ENCODE results near the gene PXK. TPM values are rescaled to one million over a fixed set of nuclear protein-coding genes. Genes with fewer than 3 reads are reported as not detected.

PXK gene
- total and polyA plus RNA-seq, 10 of the 15 experiments (the other 5 are each of a cell fraction or from before 2014, with no cell fraction given): 8.4 to 38.0 (median 27.6) TPM

DNA sequence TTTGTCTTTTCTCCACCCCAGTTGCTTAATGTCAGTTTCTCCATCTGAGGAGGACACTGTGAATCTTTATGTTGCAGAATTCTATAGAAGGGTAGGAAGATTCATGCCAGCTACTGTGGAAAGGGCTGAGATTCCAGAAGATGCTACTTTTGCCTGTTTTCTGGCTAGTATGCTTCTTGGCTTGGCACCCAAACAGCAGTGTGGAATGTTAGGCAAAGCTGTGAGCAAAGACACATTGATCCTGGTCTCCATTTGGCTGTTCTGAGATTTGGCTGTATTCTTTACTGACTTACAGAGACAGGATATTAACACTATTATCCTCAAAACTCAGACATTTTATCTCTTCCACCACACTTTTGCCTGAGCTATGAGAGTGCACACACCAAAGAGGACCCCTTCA is 61.6 kb downstream of the PXK start:
- ChIA-PET POLR2A (no interaction called here), RAD21 (ENCODE audit: unreplicated experiment) (no interaction called here), SMC1A (ENCODE audit: uncharacterized antibody, unreplicated experiment) (interaction anchor here (1.5 kb wide), 1 partner anchor 206 kb away, joined by 5 read pairs; no protein-coding TSS in a partner anchor), CTCF (interaction anchor here (1.2 to 1.8 kb wide), 4 partner anchors 10 to 87 kb away, joined by 3 to 11 read pairs (median 4); partner anchors contain the start of genes HTD2 and RPP14)
- H3K4me1 ChIP-seq (ENCODE audit: control insufficient read depth, insufficient read depth, low read length): no peaks in the 10 kb centered on the region
- H3K9me3 ChIP-seq (replicated peaks; ENCODE audit: control insufficient read depth, insufficient read depth, low read length): no peaks in the 10 kb centered on the region
- no peak for FAIRE-seq
- DNase-seq (ENCODE audit: low read depth, low spot score): no peak
- H3K36me3 ChIP-seq (ENCODE audit: control insufficient read depth in 2 of 2, insufficient read depth in 2 of 2, low read length in 1 of 2): peaks cover 2 to 12% of the 10 kb centered on the region in 2 experiments; a peak in 3 of 4 replicates
- H2AFZ ChIP-seq (ENCODE audit: control insufficient read depth, low read depth, low read length): no peak overlapping the region
- no peak overlapping the region for H3K9ac ChIP-seq (ENCODE audit: control insufficient read depth, insufficient read depth, low read length)
- no peaks in the 10 kb centered on the region for H3K27me3 ChIP-seq (replicated peaks in 1 of 2; ENCODE audit: control insufficient read depth in 2 of 2, insufficient read depth in 2 of 2, low read length in 1 of 2)
- TF ChIP-seq MTA3 (IDR thresholded peaks at IDR 0.05; ENCODE audit: borderline replicate concordance, low read length) (no peak), MXI1 (IDR thresholded peaks at IDR 0.05; ENCODE audit: low read depth, low read length) (no peak), GABPA (IDR thresholded peaks at IDR 0.05; ENCODE audit: low read depth) (no peak), POLR2A (IDR thresholded peaks at IDR 0.05; ENCODE audit: low read depth, low read length) (no peak), WRNIP1 (IDR thresholded peaks at IDR 0.05; ENCODE audit: borderline replicate concordance, low read depth, low read length) (no peak), JUNB (IDR thresholded peaks at IDR 0.05) (no peak), HCFC1 (IDR thresholded peaks at IDR 0.05; ENCODE audit: low read length) (no peak)
- intact Hi-C loops (cut with micrococcal nuclease; ENCODE audit: unreplicated experiment) (no loop called here), in situ Hi-C loops (cut with MboI) (no loop called here)
- ATAC-seq: no peak
- no peak overlapping the region for H3K27ac ChIP-seq (ENCODE audit: control insufficient read depth, insufficient read depth)
- H3K4me2 ChIP-seq (ENCODE audit: control insufficient read depth, insufficient read depth): no peak overlapping the region
- H4K20me1 ChIP-seq (ENCODE audit: control insufficient read depth, insufficient read depth): no peaks in the 10 kb centered on the region
- H3K79me2 ChIP-seq (ENCODE audit: control insufficient read depth, insufficient read depth, low read length): no peaks in the 10 kb centered on the region
- no peak overlapping the region for H3K4me3 ChIP-seq
- BruUV-seq (replicated peaks): no TSS peak

DNA sequence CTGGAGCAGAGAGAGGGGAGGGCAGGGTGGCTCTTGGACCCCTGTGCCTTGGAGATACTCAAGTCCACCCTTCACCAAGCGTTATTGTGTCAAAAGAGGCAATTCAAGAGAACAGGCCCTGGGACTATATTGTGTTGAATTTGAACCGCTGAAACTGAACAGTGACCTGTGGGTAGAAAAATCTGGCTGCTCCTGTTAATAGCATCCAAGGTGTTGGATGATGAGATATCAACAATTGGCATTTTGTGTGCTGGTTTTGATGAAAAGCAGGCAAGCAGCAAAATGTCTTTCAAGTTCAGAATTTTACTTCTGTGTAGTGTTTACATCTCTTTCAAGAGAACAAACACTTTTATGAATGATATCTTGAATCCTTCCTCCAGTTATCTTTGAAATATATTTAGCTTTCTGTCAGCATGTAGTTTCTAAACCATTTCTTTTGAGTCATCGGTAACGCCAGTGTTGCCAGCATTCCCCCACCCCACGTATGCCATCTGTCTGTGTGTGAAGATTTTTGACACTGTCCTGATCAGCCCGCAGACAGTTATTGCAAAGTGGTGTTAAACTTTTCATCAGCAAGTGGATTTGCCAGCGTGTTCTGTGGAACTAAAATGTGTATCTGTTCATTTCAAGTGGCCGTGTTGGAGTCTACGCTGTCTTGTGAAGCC is 66.1 kb downstream of the PXK start:
- CTCF ChIA-PET: interaction anchor here (1.4 kb wide), 1 partner anchor 92 kb away, joined by 4 read pairs; the partner anchor contains the start of genes HTD2 and RPP14
- Histone ChIP-seq H3K27ac (ENCODE audit: control insufficient read depth, insufficient read depth) (no peak overlapping the region), H2AFZ (ENCODE audit: control insufficient read depth, low read depth, low read length) (no peak overlapping the region), H3K4me1 (ENCODE audit: control insufficient read depth, insufficient read depth, low read length) (no peaks in the 10 kb centered on the region), H3K4me3 (no peak overlapping the region), H3K9me3 (replicated peaks; ENCODE audit: control insufficient read depth, insufficient read depth, low read length) (no peaks in the 10 kb centered on the region), H4K20me1 (ENCODE audit: control insufficient read depth, insufficient read depth) (no peaks in the 10 kb centered on the region), H3K79me2 (ENCODE audit: control insufficient read depth, insufficient read depth, low read length) (no peaks in the 10 kb centered on the region), H3K4me2 (ENCODE audit: control insufficient read depth, insufficient read depth) (no peak overlapping the region), H3K27me3 (replicated peaks in 1 of 2; ENCODE audit: control insufficient read depth in 2 of 2, insufficient read depth in 2 of 2, low read length in 1 of 2) (no peaks in the 10 kb centered on the region), H3K36me3 (ENCODE audit: control insufficient read depth in 2 of 2, insufficient read depth in 2 of 2, low read length in 1 of 2) (peaks cover 2 to 14% of the 10 kb centered on the region in 2 experiments; a peak in 3 of 4 replicates), H3K9ac (ENCODE audit: control insufficient read depth, insufficient read depth, low read length) (no peak overlapping the region)
- 71% methylated on average over 9 of the region's 9 CpGs for WGBS (ENCODE audit: insufficient coverage, insufficient replicate concordance, low lambda C conversion rate, missing lambda C conversion rate)
- intact Hi-C loops (cut with micrococcal nuclease; ENCODE audit: unreplicated experiment) (no loop called here), in situ Hi-C loops (cut with MboI) (no loop called here)
- ATAC-seq (no peak), FAIRE-seq (no peak), DNase-seq (ENCODE audit: low read depth, low spot score) (no peak)
- BruUV-seq (replicated peaks): no TSS peak
- POLR2A ChIA-PET: no interaction called here
- SMC1A ChIA-PET (ENCODE audit: uncharacterized antibody, unreplicated experiment): no interaction called here
- RAD21 ChIA-PET (ENCODE audit: unreplicated experiment): no interaction called here
- TF ChIP-seq RELA (IDR thresholded peaks at IDR 0.05; ENCODE audit: borderline replicate concordance, partially characterized antibody): no peak
- TF ChIP-seq TARDBP (IDR thresholded peaks at IDR 0.05; ENCODE audit: borderline replicate concordance): no peak
- no peak for TF ChIP-seq RB1 (IDR thresholded peaks at IDR 0.05; ENCODE audit: borderline replicate concordance)
- TF ChIP-seq, protein P1, sequence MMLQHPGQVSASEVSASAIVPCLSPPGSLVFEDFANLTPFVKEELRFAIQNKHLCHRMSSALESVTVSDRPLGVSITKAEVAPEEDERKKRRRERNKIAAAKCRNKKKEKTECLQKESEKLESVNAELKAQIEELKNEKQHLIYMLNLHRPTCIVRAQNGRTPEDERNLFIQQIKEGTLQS (IDR thresholded peaks at IDR 0.05; ENCODE audit: borderline replicate concordance, extremely low read depth, low read depth, low read length): no peak
- no peak for TF ChIP-seq SIX5 (IDR thresholded peaks at IDR 0.05; ENCODE audit: low read depth, low read length, severe bottlenecking)
- TF ChIP-seq, protein P2, sequence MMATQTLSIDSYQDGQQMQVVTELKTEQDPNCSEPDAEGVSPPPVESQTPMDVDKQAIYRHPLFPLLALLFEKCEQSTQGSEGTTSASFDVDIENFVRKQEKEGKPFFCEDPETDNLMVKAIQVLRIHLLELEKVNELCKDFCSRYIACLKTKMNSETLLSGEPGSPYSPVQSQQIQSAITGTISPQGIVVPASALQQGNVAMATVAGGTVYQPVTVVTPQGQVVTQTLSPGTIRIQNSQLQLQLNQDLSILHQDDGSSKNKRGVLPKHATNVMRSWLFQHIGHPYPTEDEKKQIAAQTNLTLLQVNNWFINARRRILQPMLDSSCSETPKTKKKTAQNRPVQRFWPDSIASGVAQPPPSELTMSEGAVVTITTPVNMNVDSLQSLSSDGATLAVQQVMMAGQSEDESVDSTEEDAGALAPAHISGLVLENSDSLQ (IDR thresholded peaks at IDR 0.05): no peak
- TF ChIP-seq, protein P3, sequence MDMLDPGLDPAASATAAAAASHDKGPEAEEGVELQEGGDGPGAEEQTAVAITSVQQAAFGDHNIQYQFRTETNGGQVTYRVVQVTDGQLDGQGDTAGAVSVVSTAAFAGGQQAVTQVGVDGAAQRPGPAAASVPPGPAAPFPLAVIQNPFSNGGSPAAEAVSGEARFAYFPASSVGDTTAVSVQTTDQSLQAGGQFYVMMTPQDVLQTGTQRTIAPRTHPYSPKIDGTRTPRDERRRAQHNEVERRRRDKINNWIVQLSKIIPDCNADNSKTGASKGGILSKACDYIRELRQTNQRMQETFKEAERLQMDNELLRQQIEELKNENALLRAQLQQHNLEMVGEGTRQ (IDR thresholded peaks at IDR 0.05; ENCODE audit: borderline replicate concordance, low read depth, low read length): no peak
- TF ChIP-seq STAT3 (IDR thresholded peaks at IDR 0.05; ENCODE audit: low read depth, low read length): no peak
- no peak for TF ChIP-seq MTA3 (IDR thresholded peaks at IDR 0.05; ENCODE audit: borderline replicate concordance, low read length)
